Stimulated activated CD4-positive, alpha-beta T cell treated with anti-CD3 and anti-CD28 coated beads, Interleukin-12 subunit alpha, Interleukin-12 subunit beta, amount 100 ng/mL, for 4 hours (primary cell): ENCODE results near the gene CCDC102B.
"Not testable (repeated sequence)": the region's sequence is repeated elsewhere in the genome, so short reads cannot be mapped to it uniquely, and the experiment has no call there.

Experiments
- DNase-seq: peaks from one replicate; pipeline ENCODE4 v3.0.0-alpha.2; 2020

CCDC102B gene

GRCh38 chr18:68984342-68984741 is 186.5 kb downstream of the CCDC102B start:
- no peak for DNase-seq

GRCh38 chr18:68985172-68985820 is 187.4 kb downstream of the CCDC102B start:
- no peak for DNase-seq

GRCh38 chr18:68991286-68991685 is 193.4 kb downstream of the CCDC102B start:
- DNase-seq: no peak

GRCh38 chr18:68992719-68993482 is 195.0 kb downstream of the CCDC102B start:
- DNase-seq: no peak

- no peak for DNase-seq
Measured at GRCh38 chr18:68995675-68996074, 197.8 kb downstream of the CCDC102B start.

GRCh38 chr18:68997845-68998244 is 200.0 kb downstream of the CCDC102B start:
- no peak for DNase-seq

GRCh38 chr18:69000366-69000765 is 202.5 kb downstream of the CCDC102B start:
- DNase-seq: no peak

GRCh38 chr18:69002233-69002632 is 204.4 kb downstream of the CCDC102B start:
- DNase-seq: no peak

- not testable (repeated sequence) for DNase-seq
Measured at GRCh38 chr18:69006212-69006611, 208.3 kb downstream of the CCDC102B start.

GRCh38 chr18:69008538-69008937 is 210.7 kb downstream of the CCDC102B start:
- no peak for DNase-seq

GRCh38 chr18:69021211-69021805 is 223.4 kb downstream of the CCDC102B start:
- DNase-seq: no peak

- DNase-seq: no peak
Measured at GRCh38 chr18:69022426-69022825, 224.5 kb downstream of the CCDC102B start.

- no peak for DNase-seq
Measured at GRCh38 chr18:69031571-69031970, 233.7 kb downstream of the CCDC102B start.

GRCh38 chr18:69032009-69032408 is 234.1 kb downstream of the CCDC102B start:
- DNase-seq: no peak

GRCh38 chr18:69035756-69036155 is 237.9 kb downstream of the CCDC102B start:
- no peak for DNase-seq

- DNase-seq: no peak
Measured at GRCh38 chr18:69044215-69044614, 246.3 kb downstream of the CCDC102B start.

GRCh38 chr18:69064063-69064462 is 266.2 kb downstream of the CCDC102B start:
- no peak for DNase-seq

- no peak for DNase-seq
Measured at GRCh38 chr18:69067048-69067447, 269.2 kb downstream of the CCDC102B start.

GRCh38 chr18:69071680-69072079 is 273.8 kb downstream of the CCDC102B start:
- no peak for DNase-seq

GRCh38 chr18:69081846-69082245 is 284.0 kb downstream of the CCDC102B start:
- no peak for DNase-seq

GRCh38 chr18:69082499-69082898 is 284.6 kb downstream of the CCDC102B start:
- DNase-seq: no peak

GRCh38 chr18:69085951-69086350 is 288.1 kb downstream of the CCDC102B start:
- DNase-seq: no peak

- DNase-seq: no peak
Measured at GRCh38 chr18:69088973-69089372, 291.1 kb downstream of the CCDC102B start.

GRCh38 chr18:69097349-69097748 is 299.5 kb downstream of the CCDC102B start:
- no peak for DNase-seq
